ENCODE data around the gene RRP15.

- TF ChIP-seq EZH2 (IDR thresholded peaks at IDR 0.05) (no peak), POLR2AphosphoS5 (IDR thresholded peaks at IDR 0.05; ENCODE audit: borderline replicate concordance, low read depth, low read length) (no peak)
Observed at GRCh38 chr1:218257371-218257770, 27.7 kb upstream of the RRP15 start.
